Activated CD8-positive, alpha-beta memory T cell treated with anti-CD3 and anti-CD28 coated beads for 1 hour (primary cell): ENCODE results near the gene LRPAP1.
A peak's percentile ranks its signal among the peaks of the same experiment; 100 is the strongest.
"Not testable (repeated sequence)": the region's sequence is repeated elsewhere in the genome, so short reads cannot be mapped to it uniquely, and the experiment has no call there.

Experiments used
- DNase-seq, 2 donors: peaks; one replicate each; pipeline ENCODE4 v3.0.0-alpha.2; 2020; ENCODE audit warnings: low read depth in 1 of 2; ENCODE audit errors: extremely low read depth in 1 of 2

LRPAP1 gene

GRCh38 chr4:3531879-3532750 is at the start of gene LRPAP1:
TSS of gene LRPAP1 (minus strand) at chr4:3532422. CDS start at chr4:3532412, 10 bp downstream.
- DNase-seq, result peak; percentile 52 to 78

- DNase-seq, result not testable (repeated sequence)
Observed at GRCh38 chr4:3581334-3582090, 49.3 kb upstream of the LRPAP1 start.

- not testable (repeated sequence) for DNase-seq
Observed at GRCh38 chr4:3580859-3581258, 48.6 kb upstream of the LRPAP1 start.

GRCh38 chr4:3578527-3579144 is 46.4 kb upstream of the LRPAP1 start:
- DNase-seq, result not testable (repeated sequence)

- DNase-seq, result not testable (repeated sequence)
Observed at GRCh38 chr4:3578052-3578451, 45.8 kb upstream of the LRPAP1 start.

GRCh38 chr4:3577208-3577892 is 45.1 kb upstream of the LRPAP1 start:
- not testable (repeated sequence) for DNase-seq

- DNase-seq, result not testable (repeated sequence)
Observed at GRCh38 chr4:3576533-3577207, 44.4 kb upstream of the LRPAP1 start.

- not testable (repeated sequence) for DNase-seq
Observed at GRCh38 chr4:3575426-3576369, 43.5 kb upstream of the LRPAP1 start.

GRCh38 chr4:3574865-3575264 is 42.6 kb upstream of the LRPAP1 start:
- not testable (repeated sequence) for DNase-seq

GRCh38 chr4:3574346-3574745 is 42.1 kb upstream of the LRPAP1 start:
- not testable (repeated sequence) for DNase-seq

- DNase-seq, result no peak
Observed at GRCh38 chr4:3573131-3573530, 40.9 kb upstream of the LRPAP1 start.

GRCh38 chr4:3572363-3572762 is 40.1 kb upstream of the LRPAP1 start:
- no peak for DNase-seq

GRCh38 chr4:3571921-3572320 is 39.7 kb upstream of the LRPAP1 start:
- DNase-seq, result no peak

- DNase-seq, result not testable (repeated sequence)
Observed at GRCh38 chr4:3570923-3571322, 38.7 kb upstream of the LRPAP1 start.

- not testable (repeated sequence) for DNase-seq
Observed at GRCh38 chr4:3569611-3570010, 37.4 kb upstream of the LRPAP1 start.

GRCh38 chr4:3566701-3567100 is 34.5 kb upstream of the LRPAP1 start:
- DNase-seq, result not testable (repeated sequence)

GRCh38 chr4:3566301-3566700 is 34.1 kb upstream of the LRPAP1 start:
- not testable (repeated sequence) for DNase-seq

- DNase-seq, result not testable (repeated sequence)
Observed at GRCh38 chr4:3564948-3565347, 32.7 kb upstream of the LRPAP1 start.

GRCh38 chr4:3563403-3563802 is 31.2 kb upstream of the LRPAP1 start:
- DNase-seq, result no peak
